Measurements from ENCODE around the gene FBLN1. TPM values are rescaled to one million over a fixed set of nuclear protein-coding genes. Genes with fewer than 3 reads are reported as not detected.

The FBLN1 gene
- total and polyA plus RNA-seq, 11 donors, result 22.4 to 239 (median 44.7) TPM

GRCh38 chr22:45626198-45626651 lies 123.5 kb downstream of the FBLN1 start:
- H3K27ac ChIP-seq, result no peak overlapping the region
- TF ChIP-seq POLR2A (IDR thresholded peaks at IDR 0.05) (no peak), CTCF (IDR thresholded peaks at IDR 0.05) (no peak)
- no peaks in the 10 kb centered on the region for H3K36me3 ChIP-seq
- intact Hi-C loops (cut with DNase I), result no loop called here
- peaks cover 0 to 56% (median 3%) of the 10 kb centered on the region in 9 donors for H3K27me3 ChIP-seq
- ATAC-seq (no peak), DNase-seq (no peak)
- no peaks in the 10 kb centered on the region for H3K9me3 ChIP-seq
- H3K4me1 ChIP-seq, result peaks cover 0 to 4% (median 0%) of the 10 kb centered on the region in 12 donors
- WGBS, 4 donors, result 74 to 84% (median 76%) methylated on average over 21 to 22 of the region's 22 CpGs
- H3K4me3 ChIP-seq, result no peak overlapping the region

DNA sequence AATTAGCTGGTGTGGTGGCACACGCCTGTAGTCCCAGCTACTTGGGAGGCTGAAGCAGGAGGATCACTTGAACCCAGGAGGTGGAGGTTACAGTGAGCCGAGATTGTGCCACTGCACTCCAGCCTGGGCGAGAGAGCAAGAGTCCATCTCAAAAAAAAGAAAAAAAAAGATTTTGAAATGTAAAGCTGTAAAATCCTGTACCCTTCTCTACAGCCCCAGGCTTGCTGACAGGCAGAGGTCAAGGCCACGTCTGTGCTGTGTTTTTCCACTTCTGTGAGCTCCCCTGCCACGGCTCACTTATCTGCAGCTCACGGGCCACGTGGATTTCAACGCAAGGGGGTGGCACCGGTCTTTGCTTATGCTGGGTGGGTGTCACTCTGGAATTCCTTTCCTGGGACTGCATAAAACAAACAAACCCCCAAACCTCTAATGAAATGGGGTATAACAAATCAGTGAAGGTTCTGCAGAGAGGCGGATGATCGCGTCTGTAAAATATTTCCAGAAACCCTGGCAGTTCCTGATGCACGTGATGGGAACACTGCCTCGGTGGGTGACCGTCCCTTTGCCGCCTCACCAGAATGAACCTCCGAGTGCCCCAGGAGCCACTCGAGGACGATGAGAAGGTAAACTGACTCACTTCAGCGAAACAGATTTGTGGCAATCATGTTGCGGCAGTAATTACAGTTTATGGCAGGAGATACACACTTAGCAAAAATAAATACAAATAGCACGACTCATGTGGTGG lies 125.0 kb downstream of the FBLN1 start:
- Histone ChIP-seq H3K4me1 (peaks cover 0 to 4% (median 0%) of the 10 kb centered on the region in 12 donors), H3K27ac (no peak overlapping the region), H3K36me3 (no peaks in the 10 kb centered on the region), H3K27me3 (peaks cover 0 to 67% (median 6%) of the 10 kb centered on the region in 9 donors), H3K4me3 (no peak overlapping the region), H3K9me3 (no peaks in the 10 kb centered on the region)
- intact Hi-C loops (cut with DNase I), result no loop called here
- DNase-seq (no peak), ATAC-seq (no peak)
- TF ChIP-seq CTCF (IDR thresholded peaks at IDR 0.05) (no peak), POLR2A (IDR thresholded peaks at IDR 0.05) (no peak)
- 77 to 90% (median 79%) methylated on average over 22 of the region's 22 CpGs for WGBS, 4 donors

- WGBS, 4 donors, result 48 to 58% (median 52%) methylated on average over 5 of the region's 5 CpGs
- Histone ChIP-seq H3K4me3 (no peak overlapping the region), H3K36me3 (no peaks in the 10 kb centered on the region), H3K27ac (no peak overlapping the region), H3K9me3 (no peaks in the 10 kb centered on the region), H3K4me1 (peaks cover 0 to 4% (median 0%) of the 10 kb centered on the region in 12 donors), H3K27me3 (peaks cover 0 to 67% (median 6%) of the 10 kb centered on the region in 9 donors)
- intact Hi-C loops (cut with DNase I), result no loop called here
- DNase-seq, result no peak
- no peak for ATAC-seq
- TF ChIP-seq CTCF (IDR thresholded peaks at IDR 0.05), result no peak
- no peak for TF ChIP-seq POLR2A (IDR thresholded peaks at IDR 0.05)
Measured at GRCh38 chr22:45628515-45628914, 125.8 kb downstream of the FBLN1 start.

GRCh38 chr22:45629469-45630089 lies 126.9 kb downstream of the FBLN1 start:
- Histone ChIP-seq H3K4me1 (peaks cover 0 to 4% (median 0%) of the 10 kb centered on the region in 12 donors), H3K36me3 (no peaks in the 10 kb centered on the region), H3K27ac (no peak overlapping the region), H3K4me3 (no peak overlapping the region), H3K27me3 (peaks cover 0 to 69% (median 6%) of the 10 kb centered on the region in 9 donors), H3K9me3 (no peaks in the 10 kb centered on the region)
- no peak for ATAC-seq
- no peak for DNase-seq
- TF ChIP-seq POLR2A (IDR thresholded peaks at IDR 0.05), result no peak
- no peak for TF ChIP-seq CTCF (IDR thresholded peaks at IDR 0.05)
- intact Hi-C loops (cut with DNase I), result no loop called here
- 43 to 66% (median 50%) methylated on average over 12 to 15 of the region's 15 CpGs for WGBS, 4 donors
